HepG2 (cell line): ENCODE data around the gene NTN5. TPM values are rescaled to one million over a fixed set of nuclear protein-coding genes. Genes with fewer than 3 reads are reported as not detected.

Source experiments
- AHDC1 ChIP-seq: sonication (generic); formaldehyde crosslinking; IDR thresholded peaks from 2 replicates; pipeline ENCODE4 v1.5.1; 2020; ENCODE audit warnings: mild to moderate bottlenecking, missing genetic modification reagents, borderline replicate concordance
- ATRX ChIP-seq: sonication (generic); formaldehyde crosslinking; IDR thresholded peaks from 2 replicates; pipeline ENCODE4 v1.4.0; 2020; ENCODE audit warnings: missing genetic modification reagents, borderline replicate concordance
- HOXD1 ChIP-seq: sonication (generic); formaldehyde crosslinking; IDR thresholded peaks from 2 replicates; pipeline ENCODE4 v1.5.0; 2020; ENCODE audit warnings: missing genetic modification reagents
- JUNB ChIP-seq: sonication (generic); formaldehyde crosslinking; IDR thresholded peaks from 2 replicates; pipeline ENCODE4 v1.8.0; 2022; ENCODE audit warnings: missing genetic modification reagents, mild to moderate bottlenecking, borderline replicate concordance
- KAT2B ChIP-seq: fragments of 150-350 bp; IDR thresholded peaks from 2 replicates; pipeline ENCODE4 v1.6.1; 2014; ENCODE audit warnings: low read depth, low read length, borderline replicate concordance
- NCOA1 ChIP-seq: sonication (generic); formaldehyde crosslinking; IDR thresholded peaks from 2 replicates; pipeline ENCODE4 v1.9.0; 2021; ENCODE audit warnings: missing genetic modification reagents
- NKX3-1 ChIP-seq: sonication (generic); formaldehyde crosslinking; IDR thresholded peaks from 2 replicates; pipeline ENCODE4 v1.5.0; 2020; ENCODE audit warnings: missing genetic modification reagents
- SKIL ChIP-seq: sonication (generic); formaldehyde crosslinking; IDR thresholded peaks from 2 replicates; pipeline ENCODE4 v1.8.0; 2022; ENCODE audit warnings: missing genetic modification reagents, mild to moderate bottlenecking, moderate library complexity, borderline replicate concordance
- SMARCC2 ChIP-seq: fragments of 450-650 bp; IDR thresholded peaks from 2 replicates; pipeline ENCODE4 v1.6.1; 2017; ENCODE audit warnings: antibody characterized with exemption, mild to moderate bottlenecking
- ZFP36L2 ChIP-seq: sonication (generic); formaldehyde crosslinking; IDR thresholded peaks from 2 replicates; pipeline ENCODE4 v1.4.0; 2020; ENCODE audit warnings: missing genetic modification reagents
- ZKSCAN8 ChIP-seq: IDR thresholded peaks from 2 replicates; pipeline ENCODE4 v1.6.1; 2016; ENCODE audit warnings: borderline replicate concordance, missing genetic modification reagents, missing compliant biosample characterization
- ZMYM4 ChIP-seq: sonication (generic); formaldehyde crosslinking; IDR thresholded peaks from 2 replicates; pipeline ENCODE4 v1.8.1; 2023; ENCODE audit warnings: mild to moderate bottlenecking, missing genetic modification reagents
- ZNF232 ChIP-seq: sonication (generic); formaldehyde crosslinking; IDR thresholded peaks from 2 replicates; pipeline ENCODE4 v1.4.0; 2020; ENCODE audit warnings: missing genetic modification reagents, borderline replicate concordance
- ZNF430 ChIP-seq: sonication (generic); formaldehyde crosslinking; IDR thresholded peaks from 2 replicates; pipeline ENCODE4 v1.9.0; 2021; ENCODE audit warnings: mild to moderate bottlenecking, missing genetic modification reagents
- ZNF589 ChIP-seq: sonication (generic); formaldehyde crosslinking; conservative IDR thresholded peaks from 2 replicates; pipeline ENCODE4 v1.8.0; 2022; ENCODE audit warnings: mild to moderate bottlenecking, moderate library complexity, missing genetic modification reagents
- polyA plus RNA-seq, 8 experiments: library from polyadenylated mRNA; depleted of rRNA in 3 of 8; stranded (reverse) in 7 of 8; unstranded in 1 of 8; fragments of >200 nt; fragmentation: Illumina TruSeq in 4 of 8; extraction: Trizol in 4 of 8; gene quantifications; 2 replicates each; pipeline versions ENCODE4 v1.2.1 to v1.2.3, GENCODE V29; 2011 to 2016; ENCODE audit warnings: low read depth in 4 of 8, missing spikeins in 1 of 8, mixed read lengths in 1 of 8; ENCODE audit not compliant: insufficient read depth in 1 of 8
- total RNA-seq, 5 experiments: library from RNA; depleted of rRNA; stranded (reverse); fragments of >200 nt; fragmentation: Illumina TruSeq; extraction: Trizol; gene quantifications; 2 replicates each; pipeline ENCODE4 v1.2.3, GENCODE V29; 2016; ENCODE audit warnings: low read depth in 1 of 5
- TF ChIP-seq, protein P1 (sequence below): sonication (generic); formaldehyde crosslinking; IDR thresholded peaks from 2 replicates; pipeline ENCODE4 v1.4.0; 2020; ENCODE audit warnings: mild to moderate bottlenecking, missing genetic modification reagents

The NTN5 gene
- total and polyA plus RNA-seq, 2 of the 13 experiments (the other 11 are each of a cell fraction or from before 2014, with no cell fraction given): 0.05 TPM; not detected in 1

DNA sequence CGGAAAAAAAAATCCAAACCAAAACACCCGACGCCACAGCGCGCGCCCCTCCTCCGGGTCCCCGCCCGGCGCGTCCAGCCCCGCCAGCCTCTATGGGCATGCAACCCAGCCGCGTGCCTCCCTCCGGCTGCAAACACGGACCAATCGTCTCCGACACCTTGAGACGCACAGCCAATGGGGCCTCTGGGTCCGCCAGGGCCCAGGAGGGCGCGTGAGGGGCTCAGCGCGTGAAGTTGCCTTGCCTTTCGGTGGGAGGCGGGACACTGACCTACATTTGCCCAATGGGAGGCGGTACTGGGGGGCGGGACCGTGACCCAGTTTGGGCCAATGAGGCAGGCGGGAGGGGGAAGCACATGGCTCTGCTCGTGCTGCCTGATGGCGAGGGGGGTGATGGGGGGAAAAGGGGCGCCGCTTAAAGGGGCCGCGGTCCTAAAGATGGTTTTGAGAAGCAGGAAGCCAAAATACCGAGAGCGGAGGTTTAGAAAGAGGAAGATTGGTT lies 35.3 kb downstream of the NTN5 start (continued):
- TF ChIP-seq AHDC1 (CRISPR knock-in tag) (no peak), ZKSCAN8 (CRISPR knock-in tag) (no peak), KAT2B (no peak), ATRX (no peak), ZNF589 (CRISPR knock-in tag) (no peak; the same call in 1 of the 2 replicates), ZNF232 (CRISPR knock-in tag) (no peak), SKIL (CRISPR knock-in tag) (peak; percentile 62; the same call in 1 of the 2 replicates), ZNF430 (CRISPR knock-in tag) (peak; percentile 81), ZMYM4 (peak; percentile 49; the same call in 1 of the 2 replicates), SMARCC2 (no peak), NCOA1 (CRISPR knock-in tag) (no peak), ZFP36L2 (CRISPR knock-in tag) (no peak), HOXD1 (CRISPR knock-in tag) (peak; percentile 7; the same call in 1 of the 2 replicates), JUNB (no peak), NKX3-1 (CRISPR knock-in tag) (no peak)
- TF ChIP-seq, protein P1, sequence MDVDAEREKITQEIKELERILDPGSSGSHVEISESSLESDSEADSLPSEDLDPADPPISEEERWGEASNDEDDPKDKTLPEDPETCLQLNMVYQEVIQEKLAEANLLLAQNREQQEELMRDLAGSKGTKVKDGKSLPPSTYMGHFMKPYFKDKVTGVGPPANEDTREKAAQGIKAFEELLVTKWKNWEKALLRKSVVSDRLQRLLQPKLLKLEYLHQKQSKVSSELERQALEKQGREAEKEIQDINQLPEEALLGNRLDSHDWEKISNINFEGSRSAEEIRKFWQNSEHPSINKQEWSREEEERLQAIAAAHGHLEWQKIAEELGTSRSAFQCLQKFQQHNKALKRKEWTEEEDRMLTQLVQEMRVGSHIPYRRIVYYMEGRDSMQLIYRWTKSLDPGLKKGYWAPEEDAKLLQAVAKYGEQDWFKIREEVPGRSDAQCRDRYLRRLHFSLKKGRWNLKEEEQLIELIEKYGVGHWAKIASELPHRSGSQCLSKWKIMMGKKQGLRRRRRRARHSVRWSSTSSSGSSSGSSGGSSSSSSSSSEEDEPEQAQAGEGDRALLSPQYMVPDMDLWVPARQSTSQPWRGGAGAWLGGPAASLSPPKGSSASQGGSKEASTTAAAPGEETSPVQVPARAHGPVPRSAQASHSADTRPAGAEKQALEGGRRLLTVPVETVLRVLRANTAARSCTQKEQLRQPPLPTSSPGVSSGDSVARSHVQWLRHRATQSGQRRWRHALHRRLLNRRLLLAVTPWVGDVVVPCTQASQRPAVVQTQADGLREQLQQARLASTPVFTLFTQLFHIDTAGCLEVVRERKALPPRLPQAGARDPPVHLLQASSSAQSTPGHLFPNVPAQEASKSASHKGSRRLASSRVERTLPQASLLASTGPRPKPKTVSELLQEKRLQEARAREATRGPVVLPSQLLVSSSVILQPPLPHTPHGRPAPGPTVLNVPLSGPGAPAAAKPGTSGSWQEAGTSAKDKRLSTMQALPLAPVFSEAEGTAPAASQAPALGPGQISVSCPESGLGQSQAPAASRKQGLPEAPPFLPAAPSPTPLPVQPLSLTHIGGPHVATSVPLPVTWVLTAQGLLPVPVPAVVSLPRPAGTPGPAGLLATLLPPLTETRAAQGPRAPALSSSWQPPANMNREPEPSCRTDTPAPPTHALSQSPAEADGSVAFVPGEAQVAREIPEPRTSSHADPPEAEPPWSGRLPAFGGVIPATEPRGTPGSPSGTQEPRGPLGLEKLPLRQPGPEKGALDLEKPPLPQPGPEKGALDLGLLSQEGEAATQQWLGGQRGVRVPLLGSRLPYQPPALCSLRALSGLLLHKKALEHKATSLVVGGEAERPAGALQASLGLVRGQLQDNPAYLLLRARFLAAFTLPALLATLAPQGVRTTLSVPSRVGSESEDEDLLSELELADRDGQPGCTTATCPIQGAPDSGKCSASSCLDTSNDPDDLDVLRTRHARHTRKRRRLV: peak; percentile 64; the same call in 1 of the 2 replicates
